OCI-LY3 (cell line): ENCODE data around the gene MYO5A.

Experiments used
- H2AFZ ChIP-seq: fragments of 200-600, 300-600 bp; shearing (Covaris generic); 2 replicates; pipeline ENCODE4 v1.6.0; 2014; ENCODE audit warnings: antibody characterized with exemption, low read depth, low read length
- H3K27ac ChIP-seq: fragments of 200-600, 300-600 bp; sonication (generic); 2 replicates; pipeline ENCODE4 v1.5.1; 2014; ENCODE audit warnings: mild to moderate bottlenecking, low read length, moderate library complexity, mixed read lengths
- H3K27me3 ChIP-seq: fragments of 200-600, 300-600 bp; sonication (generic); 2 replicates; pipeline ENCODE4 v1.6.1; 2014; ENCODE audit warnings: low read depth, low read length, mixed read lengths
- H3K36me3 ChIP-seq: fragments of 200-600, 300-600 bp; sonication (generic); replicated peaks from 2 replicates; pipeline ENCODE3; 2014; ENCODE audit warnings: low read depth, low read length, mixed read lengths
- H3K4me1 ChIP-seq: fragments of 300-600, 200-600 bp; sonication (generic); 2 replicates; pipeline ENCODE4 v1.6.1; 2014; ENCODE audit warnings: low read length, mixed read lengths
- H3K4me2 ChIP-seq: fragments of 200-600, 300-600 bp; sonication (generic); 2 replicates; pipeline ENCODE4 v1.6.1; 2014; ENCODE audit warnings: low read length, mixed read lengths
- H3K4me3 ChIP-seq: fragments of 300-600, 200-600 bp; sonication (generic); 2 replicates; pipeline ENCODE4 v1.5.1; 2014; ENCODE audit warnings: antibody characterized with exemption, mild to moderate bottlenecking, low read length, moderate library complexity
- H3K79me2 ChIP-seq: fragments of 300-600, 200-600 bp; shearing (Covaris generic); 2 replicates; pipeline ENCODE4 v1.6.1; 2014; ENCODE audit warnings: mild to moderate bottlenecking, low read length, mixed read lengths
- H3K9ac ChIP-seq: fragments of 300-600, 200-600 bp; shearing (Covaris generic); 2 replicates; pipeline ENCODE4 v1.6.0; 2014; ENCODE audit warnings: mild to moderate bottlenecking, low read length, moderate library complexity
- H3K9me3 ChIP-seq: fragments of 200-600, 300-600 bp; shearing (Covaris generic); 2 replicates; pipeline ENCODE4 v1.6.1; 2014; ENCODE audit warnings: low read length, mixed read lengths; ENCODE audit not compliant: insufficient read depth
- H4K20me1 ChIP-seq: fragments of 200-600, 300-600 bp; sonication (generic); 2 replicates; pipeline ENCODE4 v1.6.1; 2016; ENCODE audit warnings: low read length, mixed read lengths; ENCODE audit not compliant: insufficient read depth
- CTCF ChIP-seq: fragments of 200-600, 300-600 bp; sonication (generic); IDR thresholded peaks from 2 replicates; pipeline ENCODE4 v1.5.1; 2014; ENCODE audit warnings: antibody characterized with exemption, low read length, low read depth
- EZH2phosphoT487 ChIP-seq: fragments of 200-600 bp; shearing (Covaris generic); IDR thresholded peaks from 2 replicates; pipeline ENCODE4 v1.6.1; 2018; ENCODE audit warnings: antibody characterized with exemption, mixed run types, low read depth

MYO5A gene

GRCh38 chr15:52360229-52361203 lies 168.2 kb downstream of the MYO5A start:
- no peaks in the 10 kb centered on the region for H3K9me3 ChIP-seq
- H3K9ac ChIP-seq: no peak overlapping the region
- peaks cover 13% of the 10 kb centered on the region for H3K4me1 ChIP-seq
- no peak overlapping the region for H3K4me2 ChIP-seq
- TF ChIP-seq EZH2phosphoT487 (no peak), CTCF (no peak)
- H3K27ac ChIP-seq: no peak overlapping the region
- no peak overlapping the region for H2AFZ ChIP-seq
- H3K4me3 ChIP-seq: no peak overlapping the region
- H3K36me3 ChIP-seq: peaks cover 60% of the 10 kb centered on the region
- no peaks in the 10 kb centered on the region for H3K27me3 ChIP-seq
- no peaks in the 10 kb centered on the region for H3K79me2 ChIP-seq
- H4K20me1 ChIP-seq: no peaks in the 10 kb centered on the region

- Histone ChIP-seq H4K20me1 (no peaks in the 10 kb centered on the region), H3K4me1 (peaks cover 13% of the 10 kb centered on the region), H3K79me2 (no peaks in the 10 kb centered on the region), H3K36me3 (peaks cover 56% of the 10 kb centered on the region), H2AFZ (no peak overlapping the region), H3K4me3 (no peak overlapping the region), H3K27ac (no peak overlapping the region), H3K27me3 (no peaks in the 10 kb centered on the region), H3K9me3 (no peaks in the 10 kb centered on the region), H3K4me2 (no peak overlapping the region), H3K9ac (no peak overlapping the region)
- no peak for TF ChIP-seq EZH2phosphoT487
- TF ChIP-seq CTCF: no peak
Observed at GRCh38 chr15:52359722-52360121, 169.0 kb downstream of the MYO5A start.

DNA sequence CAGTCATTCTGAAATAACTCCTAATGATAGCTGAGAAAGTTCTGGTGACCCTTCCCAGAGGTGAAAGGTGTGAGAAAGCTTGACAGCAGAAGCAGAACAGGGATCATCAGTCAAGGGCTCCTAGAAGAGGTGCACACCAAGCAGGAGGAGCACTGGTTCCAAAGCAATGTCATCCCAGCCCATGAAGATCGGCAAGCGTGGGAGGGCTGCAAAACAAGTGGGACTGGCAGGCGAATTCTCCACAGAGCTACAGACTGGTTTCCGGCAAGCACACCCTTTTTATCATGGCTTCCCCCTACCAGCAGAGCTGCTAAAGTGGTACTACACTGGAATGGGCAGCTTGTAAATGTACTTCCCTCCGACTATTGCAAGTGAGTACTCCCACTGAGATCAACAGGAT lies 170.7 kb downstream of the MYO5A start:
- peaks cover 13% of the 10 kb centered on the region for H3K4me1 ChIP-seq
- H3K4me2 ChIP-seq: no peak overlapping the region
- TF ChIP-seq CTCF: no peak
- TF ChIP-seq EZH2phosphoT487: no peak
- H3K36me3 ChIP-seq: peaks cover 59% of the 10 kb centered on the region
- no peaks in the 10 kb centered on the region for H3K27me3 ChIP-seq
- H3K79me2 ChIP-seq: no peaks in the 10 kb centered on the region
- H3K4me3 ChIP-seq: no peak overlapping the region
- H3K9ac ChIP-seq: no peak overlapping the region
- H2AFZ ChIP-seq: no peak overlapping the region
- no peak overlapping the region for H3K27ac ChIP-seq
- no peaks in the 10 kb centered on the region for H4K20me1 ChIP-seq
- no peaks in the 10 kb centered on the region for H3K9me3 ChIP-seq

DNA sequence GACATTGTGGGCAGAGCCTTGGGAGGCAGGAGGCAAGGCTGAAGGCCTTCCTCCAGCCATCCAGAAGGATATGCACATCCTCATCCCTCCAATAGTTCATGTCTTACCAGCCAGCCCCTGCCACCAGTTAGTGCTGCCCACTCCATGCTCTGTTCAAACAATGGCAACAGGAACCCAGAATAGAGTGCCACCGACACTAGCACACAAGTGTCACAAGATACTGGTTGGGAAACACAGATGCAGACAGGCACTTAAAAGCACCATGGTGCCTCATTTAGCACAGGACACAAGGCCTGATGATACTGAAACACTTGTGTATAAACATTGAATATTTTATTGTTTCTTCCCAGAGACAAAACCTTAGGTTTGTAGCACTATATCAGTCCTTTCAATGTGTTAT lies 176.6 kb downstream of the MYO5A start:
- no peak overlapping the region for H3K4me2 ChIP-seq
- peaks cover 37% of the 10 kb centered on the region for H3K36me3 ChIP-seq
- H3K4me1 ChIP-seq: no peaks in the 10 kb centered on the region
- no peaks in the 10 kb centered on the region for H4K20me1 ChIP-seq
- no peaks in the 10 kb centered on the region for H3K9me3 ChIP-seq
- no peak overlapping the region for H3K9ac ChIP-seq
- H3K79me2 ChIP-seq: no peaks in the 10 kb centered on the region
- TF ChIP-seq CTCF (no peak), EZH2phosphoT487 (no peak)
- H3K4me3 ChIP-seq: no peak overlapping the region
- no peaks in the 10 kb centered on the region for H3K27me3 ChIP-seq
- H2AFZ ChIP-seq: no peak overlapping the region
- no peak overlapping the region for H3K27ac ChIP-seq
